Fibroblast of lung (primary cell): ENCODE measurements around the gene KLHDC4.

ENCODE experiments used
- CTCF ChIP-seq, 2 donors: IDR thresholded peaks in 1 of 2; conservative IDR thresholded peaks in 1 of 2; 1 replicate in 1 of 2; 2 replicates in 1 of 2; pipeline ENCODE4 v1.5.1; 2011 to 2012; ENCODE audit warnings: low read length in 2 of 2, control low read depth in 1 of 2, inconsistent platforms in 1 of 2, low read depth in 1 of 2, mild to moderate bottlenecking in 1 of 2
- EZH2 ChIP-seq: IDR thresholded peaks from 2 replicates; pipeline ENCODE4 v1.5.1; 2012; ENCODE audit warnings: low read length, control low read depth, mild to moderate bottlenecking; ENCODE audit errors: missing control alignments

GRCh38 chr16:87700406-87701077, 65.2 kb downstream of the KLHDC4 start:
- TF ChIP-seq CTCF (conservative IDR thresholded peaks at IDR 0.05 in 1 of 2, IDR thresholded peaks at IDR 0.05 in 1 of 2; ENCODE audit: low read depth in 1 of 2, low read length in 2 of 2): no peak
- no peak for TF ChIP-seq EZH2
